ENCODE data around the gene SLC12A2.

SLC12A2 gene

GRCh38 chr5:128083033-128083810 lies at the start of gene SLC12A2:
TSS of gene SLC12A2 (plus strand) at chr5:128083766. CDS start at chr5:128083955, 189 bp downstream.
- Histone ChIP-seq H3K27me3 (ENCODE audit: control insufficient read depth, insufficient read depth, low read length) (peaks cover 29% of the 10 kb centered on the region), H3K36me3 (ENCODE audit: control insufficient read depth, low read depth, low read length) (no peaks in the 10 kb centered on the region), H3K9me3 (ENCODE audit: control insufficient read depth, low read depth, low read length) (no peaks in the 10 kb centered on the region), H3K4me3 (ENCODE audit: low read length) (peak within 1 kb of the TSS; percentile 90), H3K27ac (ENCODE audit: low read length) (no peak within 1 kb of the TSS), H3K4me1 (ENCODE audit: control insufficient read depth, low read depth, low read length) (peaks cover 14% of the 10 kb centered on the region), H3K9ac (ENCODE audit: low read length) (peak within 1 kb of the TSS; percentile 76)

GRCh38 chr5:128035689-128036088 lies 47.9 kb upstream of the SLC12A2 start:
- Histone ChIP-seq H3K4me3 (ENCODE audit: low read length) (no peak overlapping the region), H3K36me3 (ENCODE audit: control insufficient read depth, low read depth, low read length) (no peaks in the 10 kb centered on the region), H3K27me3 (ENCODE audit: control insufficient read depth, insufficient read depth, low read length) (no peaks in the 10 kb centered on the region), H3K4me1 (ENCODE audit: control insufficient read depth, low read depth, low read length) (no peaks in the 10 kb centered on the region), H3K9me3 (ENCODE audit: control insufficient read depth, low read depth, low read length) (no peaks in the 10 kb centered on the region), H3K27ac (ENCODE audit: low read length) (no peak overlapping the region), H3K9ac (ENCODE audit: low read length) (no peak overlapping the region)

- Histone ChIP-seq H3K27me3 (ENCODE audit: control insufficient read depth, insufficient read depth, low read length) (no peaks in the 10 kb centered on the region), H3K4me3 (ENCODE audit: low read length) (no peak overlapping the region), H3K27ac (ENCODE audit: low read length) (no peak overlapping the region), H3K9me3 (ENCODE audit: control insufficient read depth, low read depth, low read length) (no peaks in the 10 kb centered on the region), H3K4me1 (ENCODE audit: control insufficient read depth, low read depth, low read length) (no peaks in the 10 kb centered on the region), H3K9ac (ENCODE audit: low read length) (no peak overlapping the region), H3K36me3 (ENCODE audit: control insufficient read depth, low read depth, low read length) (no peaks in the 10 kb centered on the region)
Measured at GRCh38 chr5:128036950-128037349, 46.6 kb upstream of the SLC12A2 start.

- H3K9ac ChIP-seq (ENCODE audit: low read length) = no peak overlapping the region
- no peak overlapping the region for H3K4me3 ChIP-seq (ENCODE audit: low read length)
- no peak overlapping the region for H3K27ac ChIP-seq (ENCODE audit: low read length)
- no peaks in the 10 kb centered on the region for H3K9me3 ChIP-seq (ENCODE audit: control insufficient read depth, low read depth, low read length)
- no peaks in the 10 kb centered on the region for H3K36me3 ChIP-seq (ENCODE audit: control insufficient read depth, low read depth, low read length)
- H3K27me3 ChIP-seq (ENCODE audit: control insufficient read depth, insufficient read depth, low read length) = no peaks in the 10 kb centered on the region
- no peaks in the 10 kb centered on the region for H3K4me1 ChIP-seq (ENCODE audit: control insufficient read depth, low read depth, low read length)
Measured at GRCh38 chr5:128038643-128039042, 44.9 kb upstream of the SLC12A2 start.

- Histone ChIP-seq H3K27ac (ENCODE audit: low read length) (no peak overlapping the region), H3K4me1 (ENCODE audit: control insufficient read depth, low read depth, low read length) (no peaks in the 10 kb centered on the region), H3K9ac (ENCODE audit: low read length) (no peak overlapping the region), H3K4me3 (ENCODE audit: low read length) (no peak overlapping the region), H3K9me3 (ENCODE audit: control insufficient read depth, low read depth, low read length) (no peaks in the 10 kb centered on the region), H3K36me3 (ENCODE audit: control insufficient read depth, low read depth, low read length) (no peaks in the 10 kb centered on the region), H3K27me3 (ENCODE audit: control insufficient read depth, insufficient read depth, low read length) (no peaks in the 10 kb centered on the region)
Measured at GRCh38 chr5:128040927-128041326, 42.6 kb upstream of the SLC12A2 start.

- no peak overlapping the region for H3K4me3 ChIP-seq (ENCODE audit: low read length)
- H3K36me3 ChIP-seq (ENCODE audit: control insufficient read depth, low read depth, low read length) = no peaks in the 10 kb centered on the region
- H3K9ac ChIP-seq (ENCODE audit: low read length) = no peak overlapping the region
- H3K4me1 ChIP-seq (ENCODE audit: control insufficient read depth, low read depth, low read length) = no peaks in the 10 kb centered on the region
- H3K27me3 ChIP-seq (ENCODE audit: control insufficient read depth, insufficient read depth, low read length) = no peaks in the 10 kb centered on the region
- H3K9me3 ChIP-seq (ENCODE audit: control insufficient read depth, low read depth, low read length) = no peaks in the 10 kb centered on the region
- H3K27ac ChIP-seq (ENCODE audit: low read length) = no peak overlapping the region
Measured at GRCh38 chr5:128052780-128053179, 30.8 kb upstream of the SLC12A2 start.

DNA sequence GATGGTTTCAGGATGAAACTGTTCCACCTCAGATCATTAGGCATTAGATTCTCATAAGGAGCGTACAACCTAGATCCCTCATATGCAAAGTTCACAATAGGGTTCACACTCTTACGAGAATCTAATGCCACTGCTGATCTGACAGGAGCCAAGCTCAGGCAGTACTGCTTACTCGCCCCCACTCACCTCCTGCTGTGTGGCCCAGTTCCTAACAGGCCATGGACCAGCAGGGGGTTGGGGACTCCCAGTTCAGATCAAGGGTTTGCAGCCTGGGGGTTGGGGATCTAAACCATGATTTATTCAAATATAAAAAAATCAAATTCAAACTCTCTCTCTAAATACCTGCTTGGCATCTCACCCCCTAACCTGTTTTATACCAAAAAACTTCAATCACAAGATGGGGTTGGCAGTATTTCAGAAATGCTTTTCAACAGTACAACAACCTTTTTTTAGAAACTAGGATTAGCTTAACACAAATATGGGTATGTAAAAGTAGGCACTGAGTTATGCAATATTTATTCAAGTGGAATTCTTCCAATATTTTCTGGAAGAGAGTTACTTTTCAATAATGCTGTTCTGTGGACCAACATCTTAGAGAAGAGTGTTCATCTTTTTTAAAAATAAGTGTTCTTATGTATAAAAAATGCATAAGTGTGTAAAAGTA lies 30.1 kb upstream of the SLC12A2 start:
- no peaks in the 10 kb centered on the region for H3K9me3 ChIP-seq (ENCODE audit: control insufficient read depth, low read depth, low read length)
- H3K9ac ChIP-seq (ENCODE audit: low read length) = no peak overlapping the region
- no peaks in the 10 kb centered on the region for H3K27me3 ChIP-seq (ENCODE audit: control insufficient read depth, insufficient read depth, low read length)
- H3K4me1 ChIP-seq (ENCODE audit: control insufficient read depth, low read depth, low read length) = no peaks in the 10 kb centered on the region
- no peak overlapping the region for H3K4me3 ChIP-seq (ENCODE audit: low read length)
- no peaks in the 10 kb centered on the region for H3K36me3 ChIP-seq (ENCODE audit: control insufficient read depth, low read depth, low read length)
- H3K27ac ChIP-seq (ENCODE audit: low read length) = no peak overlapping the region

- no peaks in the 10 kb centered on the region for H3K4me1 ChIP-seq (ENCODE audit: control insufficient read depth, low read depth, low read length)
- H3K36me3 ChIP-seq (ENCODE audit: control insufficient read depth, low read depth, low read length) = no peaks in the 10 kb centered on the region
- H3K27me3 ChIP-seq (ENCODE audit: control insufficient read depth, insufficient read depth, low read length) = no peaks in the 10 kb centered on the region
Measured at GRCh38 chr5:128060644-128061385, 22.8 kb upstream of the SLC12A2 start.

GRCh38 chr5:128062172-128062746 lies 21.3 kb upstream of the SLC12A2 start:
- H3K27ac ChIP-seq (ENCODE audit: low read length) = no peak overlapping the region
- no peaks in the 10 kb centered on the region for H3K27me3 ChIP-seq (ENCODE audit: control insufficient read depth, insufficient read depth, low read length)
- no peak overlapping the region for H3K9ac ChIP-seq (ENCODE audit: low read length)
- H3K36me3 ChIP-seq (ENCODE audit: control insufficient read depth, low read depth, low read length) = no peaks in the 10 kb centered on the region
- H3K9me3 ChIP-seq (ENCODE audit: control insufficient read depth, low read depth, low read length) = no peaks in the 10 kb centered on the region
- H3K4me1 ChIP-seq (ENCODE audit: control insufficient read depth, low read depth, low read length) = no peaks in the 10 kb centered on the region
- no peak overlapping the region for H3K4me3 ChIP-seq (ENCODE audit: low read length)

More at GRCh38 chr5:128060644-128061385, 22.8 kb upstream of the SLC12A2 start:
- Histone ChIP-seq H3K9ac (ENCODE audit: low read length) (no peak overlapping the region), H3K27ac (ENCODE audit: low read length) (no peak overlapping the region), H3K4me3 (ENCODE audit: low read length) (no peak overlapping the region), H3K9me3 (ENCODE audit: control insufficient read depth, low read depth, low read length) (no peaks in the 10 kb centered on the region)

DNA sequence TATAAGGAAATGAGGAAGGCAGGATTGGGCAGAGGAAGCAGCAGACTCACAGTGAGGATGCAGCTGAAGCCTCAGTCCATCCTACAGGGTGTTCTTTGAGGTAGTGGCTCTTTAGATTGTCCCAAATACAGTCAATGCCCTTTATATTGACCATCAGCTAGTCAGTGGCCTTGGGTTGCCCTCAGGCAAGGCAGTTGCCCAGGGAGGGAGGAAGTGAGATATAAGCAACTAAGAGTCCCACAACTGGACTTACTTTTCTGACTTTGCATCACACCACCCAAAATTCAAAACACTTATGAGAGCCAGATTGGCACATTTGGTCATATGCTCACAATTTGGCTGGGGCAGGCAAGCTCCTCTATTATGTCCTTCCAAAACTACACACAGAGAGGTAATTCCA lies 9.4 kb upstream of the SLC12A2 start:
- no peak overlapping the region for H3K9ac ChIP-seq (ENCODE audit: low read length)
- no peaks in the 10 kb centered on the region for H3K27me3 ChIP-seq (ENCODE audit: control insufficient read depth, insufficient read depth, low read length)
- H3K36me3 ChIP-seq (ENCODE audit: control insufficient read depth, low read depth, low read length) = no peaks in the 10 kb centered on the region
- H3K9me3 ChIP-seq (ENCODE audit: control insufficient read depth, low read depth, low read length) = no peaks in the 10 kb centered on the region
- no peaks in the 10 kb centered on the region for H3K4me1 ChIP-seq (ENCODE audit: control insufficient read depth, low read depth, low read length)
- H3K27ac ChIP-seq (ENCODE audit: low read length) = no peak overlapping the region
- H3K4me3 ChIP-seq (ENCODE audit: low read length) = no peak overlapping the region

- Histone ChIP-seq H3K27me3 (ENCODE audit: control insufficient read depth, insufficient read depth, low read length) (no peaks in the 10 kb centered on the region), H3K4me3 (ENCODE audit: low read length) (no peak overlapping the region), H3K36me3 (ENCODE audit: control insufficient read depth, low read depth, low read length) (no peaks in the 10 kb centered on the region), H3K9ac (ENCODE audit: low read length) (no peak overlapping the region), H3K4me1 (ENCODE audit: control insufficient read depth, low read depth, low read length) (no peaks in the 10 kb centered on the region), H3K27ac (ENCODE audit: low read length) (no peak overlapping the region), H3K9me3 (ENCODE audit: control insufficient read depth, low read depth, low read length) (no peaks in the 10 kb centered on the region)
Measured at GRCh38 chr5:128074953-128075352, 8.6 kb upstream of the SLC12A2 start.

Measured in iPS-18a (cell line).